Liver (tissue), 9 donors: ENCODE data around the gene NOS1AP. TPM values are rescaled to one million over a fixed set of nuclear protein-coding genes. Genes with fewer than 3 reads are reported as not detected.

Source experiments
- DNase-seq: peaks from one replicate; pipeline ENCODE4 v3.0.0-alpha.2; 2017; ENCODE audit warnings: low spot score
- H3K27ac ChIP-seq, 2 donors: one replicate each; pipeline ENCODE4 v1.7.0; 2013; ENCODE audit warnings: inconsistent platforms in 2 of 2, low read length in 2 of 2, control low read depth in 1 of 2, low read depth in 1 of 2, mild to moderate bottlenecking in 1 of 2
- H3K27me3 ChIP-seq, 4 donors: one replicate each; pipeline versions ENCODE4 v1.6.1 to v1.7.0; 2013; ENCODE audit warnings: low read length in 3 of 4, inconsistent platforms in 1 of 4, mild to moderate bottlenecking in 1 of 4, moderate library complexity in 1 of 4; ENCODE audit not compliant: control insufficient read depth in 4 of 4, insufficient read depth in 4 of 4
- H3K36me3 ChIP-seq, 4 donors: one replicate each; pipeline versions ENCODE4 v1.6.1 to v1.7.0; 2013; ENCODE audit warnings: low read length in 3 of 4, mild to moderate bottlenecking in 3 of 4, low read depth in 1 of 4, moderate library complexity in 1 of 4; ENCODE audit not compliant: control insufficient read depth in 4 of 4, insufficient read depth in 3 of 4
- H3K4me1 ChIP-seq, 4 donors: one replicate each; pipeline versions ENCODE4 v1.6.1 to v1.7.0; 2013; ENCODE audit warnings: low read length in 3 of 4, mild to moderate bottlenecking in 3 of 4, moderate library complexity in 1 of 4; ENCODE audit not compliant: control insufficient read depth in 4 of 4, insufficient read depth in 4 of 4
- H3K4me3 ChIP-seq, 3 donors: one replicate each; pipeline versions ENCODE4 v1.6.1 to v1.7.0; 2013; ENCODE audit warnings: low read length in 3 of 3, control low read depth in 1 of 3, low read depth in 1 of 3, mild to moderate bottlenecking in 1 of 3
- H3K9ac ChIP-seq, 2 donors: one replicate each; pipeline ENCODE4 v1.7.0; 2013; ENCODE audit warnings: low read length in 2 of 2, mild to moderate bottlenecking in 2 of 2, moderate library complexity in 2 of 2, control low read depth in 1 of 2, low read depth in 1 of 2
- H3K9me3 ChIP-seq, 4 donors: one replicate each; pipeline versions ENCODE4 v1.6.1 to v1.7.0; 2013; ENCODE audit warnings: low read length in 3 of 4; ENCODE audit not compliant: control insufficient read depth in 4 of 4
- ATF3 ChIP-seq: IDR thresholded peaks from 2 replicates; pipeline ENCODE4 v1.6.1; 2016; ENCODE audit warnings: antibody characterized with exemption
- EGR1 ChIP-seq, 2 donors: IDR thresholded peaks; 2 replicates each; pipeline ENCODE4 v1.6.1; 2016 to 2018; ENCODE audit warnings: antibody characterized with exemption in 2 of 2, low read depth in 2 of 2
- FOXA1 ChIP-seq: IDR thresholded peaks from 2 replicates; pipeline ENCODE4 v1.6.1; 2016; ENCODE audit warnings: antibody characterized with exemption
- FOXA2 ChIP-seq: IDR thresholded peaks from 2 replicates; pipeline ENCODE4 v1.6.1; 2016; ENCODE audit warnings: antibody characterized with exemption
- GABPA ChIP-seq, 2 donors: IDR thresholded peaks in 1 of 2; conservative IDR thresholded peaks in 1 of 2; 2 replicates each; pipeline ENCODE4 v1.6.1; 2016; ENCODE audit warnings: antibody characterized with exemption in 2 of 2, mild to moderate bottlenecking in 1 of 2, moderate library complexity in 1 of 2
- HNF4A ChIP-seq, 2 donors: conservative IDR thresholded peaks; 2 replicates each; pipeline ENCODE4 v1.6.1; 2016; ENCODE audit warnings: antibody characterized with exemption in 2 of 2, mild to moderate bottlenecking in 2 of 2
- HNF4G ChIP-seq: IDR thresholded peaks from 2 replicates; pipeline ENCODE4 v1.6.1; 2016; ENCODE audit warnings: antibody characterized with exemption
- JUND ChIP-seq, 2 donors: IDR thresholded peaks; 2 replicates each; pipeline ENCODE4 v1.6.1; 2016; ENCODE audit warnings: antibody characterized with exemption in 2 of 2
- MAX ChIP-seq: IDR thresholded peaks from 2 replicates; pipeline ENCODE4 v1.6.1; 2016; ENCODE audit warnings: antibody characterized with exemption
- NR2F2 ChIP-seq: IDR thresholded peaks from 2 replicates; pipeline ENCODE4 v1.6.1; 2016; ENCODE audit warnings: antibody characterized with exemption
- RAD21 ChIP-seq, 2 donors: IDR thresholded peaks; 2 replicates each; pipeline ENCODE4 v1.6.1; 2016; ENCODE audit warnings: antibody characterized with exemption in 2 of 2, mild to moderate bottlenecking in 2 of 2
- REST ChIP-seq: IDR thresholded peaks from 2 replicates; pipeline ENCODE4 v1.6.1; 2016; ENCODE audit warnings: antibody characterized with exemption, mild to moderate bottlenecking
- RXRA ChIP-seq, 2 donors: IDR thresholded peaks; 2 replicates each; pipeline ENCODE4 v1.6.1; 2017 to 2018; ENCODE audit warnings: antibody characterized with exemption in 2 of 2, mild to moderate bottlenecking in 1 of 2
- SP1 ChIP-seq: IDR thresholded peaks from 2 replicates; pipeline ENCODE4 v1.6.1; 2018; ENCODE audit warnings: antibody characterized with exemption, mild to moderate bottlenecking
- TAF1 ChIP-seq: conservative IDR thresholded peaks from 2 replicates; pipeline ENCODE4 v1.6.1; 2016; ENCODE audit warnings: antibody characterized with exemption, mild to moderate bottlenecking
- YY1 ChIP-seq: IDR thresholded peaks from 2 replicates; pipeline ENCODE4 v1.6.1; 2016; ENCODE audit warnings: antibody characterized with exemption, mild to moderate bottlenecking
- ZBTB33 ChIP-seq: IDR thresholded peaks from 2 replicates; pipeline ENCODE4 v1.6.1; 2016; ENCODE audit warnings: antibody characterized with exemption
- WGBS: extraction: QIAGEN DNeasy Blood & Tissue Kit; methylation state at CpG from one replicate; pipeline ENCODE4 v1.1.7; 2013; 5-methylcytosine and 5-hydroxymethylcytosine counted together
- polyA plus RNA-seq, 2 donors: library from polyadenylated mRNA; stranded (reverse) in 1 of 2; unstranded in 1 of 2; fragments of 200-250 nt in 1 of 2; fragments of >200 nt in 1 of 2; fragmentation: Nextera tagmentation in 1 of 2; extraction: Ambion mirVana in 1 of 2; gene quantifications; one replicate each; pipeline versions ENCODE4 v1.2.1 to v1.2.3, GENCODE V29; 2013 to 2015
- total RNA-seq, 2 donors: library from RNA; depleted of rRNA; stranded (reverse); fragments of >200 nt; gene quantifications; one replicate each; pipeline ENCODE4 v1.2.3, GENCODE V29; 2014
- donor health status: healthy.
- donor health status: healthy.
- donor health status: healthy.
- donor health status: healthy.
- donor health status: healthy.

NOS1AP gene
- total and polyA plus RNA-seq, 4 donors = 1.4 to 13.0 (median 4.5) TPM

GRCh38 chr1:162147760-162148159, 78.3 kb downstream of the NOS1AP start:
- Histone ChIP-seq H3K27ac (no peak overlapping the region), H3K36me3 (no peaks in the 10 kb centered on the region), H3K27me3 (no peaks in the 10 kb centered on the region), H3K4me3 (no peak overlapping the region), H3K9me3 (no peaks in the 10 kb centered on the region), H3K4me1 (peaks cover 9 to 27% (median 21%) of the 10 kb centered on the region in 4 donors), H3K9ac (no peak overlapping the region)
- no peak for TF ChIP-seq HNF4A (conservative IDR thresholded peaks at IDR 0.05)
- TF ChIP-seq GABPA (IDR thresholded peaks at IDR 0.05 in 1 of 2, conservative IDR thresholded peaks at IDR 0.05 in 1 of 2) = no peak
- TF ChIP-seq HNF4G = no peak
- no peak for TF ChIP-seq EGR1 (IDR thresholded peaks at IDR 0.05; ENCODE audit: low read depth in 2 of 2)
- no peak for DNase-seq
- WGBS = 65% methylated on average over 1 of the region's 1 CpG

GRCh38 chr1:162150112-162150511, 80.6 kb downstream of the NOS1AP start:
- Histone ChIP-seq H3K27ac (no peak overlapping the region), H3K4me3 (no peak overlapping the region), H3K4me1 (peaks cover 11 to 23% (median 18%) of the 10 kb centered on the region in 4 donors), H3K27me3 (no peaks in the 10 kb centered on the region), H3K36me3 (no peaks in the 10 kb centered on the region), H3K9ac (no peak overlapping the region), H3K9me3 (no peaks in the 10 kb centered on the region)
- DNase-seq = no peak
- TF ChIP-seq MAX = no peak
- TF ChIP-seq RAD21 (IDR thresholded peaks at IDR 0.05) = no peak
- no peak for TF ChIP-seq HNF4A (conservative IDR thresholded peaks at IDR 0.05)
- TF ChIP-seq JUND (IDR thresholded peaks at IDR 0.05) = no peak
- no peak for TF ChIP-seq TAF1
- TF ChIP-seq ZBTB33 = no peak
- TF ChIP-seq SP1 = no peak
- TF ChIP-seq RXRA (IDR thresholded peaks at IDR 0.05) = no peak
- TF ChIP-seq ATF3 = no peak

GRCh38 chr1:162151900-162152829, 82.7 kb downstream of the NOS1AP start:
- Histone ChIP-seq H3K27ac (peak overlapping the region; percentile 79 to 81), H3K27me3 (no peaks in the 10 kb centered on the region), H3K4me1 (peaks cover 9 to 17% (median 11%) of the 10 kb centered on the region in 4 donors), H3K9ac (no peak overlapping the region), H3K4me3 (no peak overlapping the region), H3K9me3 (no peaks in the 10 kb centered on the region), H3K36me3 (no peaks in the 10 kb centered on the region)
- peak; percentile 56 for DNase-seq
- WGBS = 34% methylated on average over 9 of the region's 9 CpGs
- TF ChIP-seq ATF3 (peak; percentile 47), NR2F2 (peak; percentile 43), MAX (peak; percentile 92), HNF4G (peak; percentile 58), JUND (IDR thresholded peaks at IDR 0.05) (peak; percentile 87 to 91), REST (peak; percentile 67), RXRA (IDR thresholded peaks at IDR 0.05) (peak; percentile 89 to 90), FOXA1 (peak; percentile 58), YY1 (peak; percentile 70), FOXA2 (peak; percentile 87), HNF4A (conservative IDR thresholded peaks at IDR 0.05) (peak; percentile 82 to 83), ZBTB33 (peak; percentile 77), GABPA (IDR thresholded peaks at IDR 0.05 in 1 of 2, conservative IDR thresholded peaks at IDR 0.05 in 1 of 2) (peak in 1 of 2 donors; percentile 19), RAD21 (IDR thresholded peaks at IDR 0.05) (peak; percentile 57 to 72), TAF1 (no peak)
